Hematopoietic multipotent progenitor cell (in vitro differentiated cells): ENCODE measurements around the gene POLD1. TPM values are rescaled to one million over a fixed set of nuclear protein-coding genes. Genes with fewer than 3 reads are reported as not detected.

Experiments used
- DNase-seq, 3 donors: peaks; one replicate each; pipeline ENCODE4 v3.0.0-alpha.2; 2011 to 2015; ENCODE audit warnings: low read depth in 2 of 3, low spot score in 2 of 3
- total RNA-seq: library from RNA; depleted of rRNA; stranded (reverse); fragments of >200 nt; gene quantifications from one replicate; pipeline ENCODE4 v1.2.3, GENCODE V29; 2012

POLD1 gene
- total RNA-seq, 1 donor = 85.6 TPM

- DNase-seq = no peak
Observed at GRCh38 chr19:50417111-50418081, 33.2 kb downstream of the POLD1 start.

GRCh38 chr19:50418176-50419021 is 34.3 kb downstream of the POLD1 start, which contains the start of gene SPIB:
SPIB (plus strand) TSS chr19:50418938; CDS start chr19:50418963, 25 bp downstream.
- DNase-seq = peak in 1 of 3 donors; percentile 18

DNA sequence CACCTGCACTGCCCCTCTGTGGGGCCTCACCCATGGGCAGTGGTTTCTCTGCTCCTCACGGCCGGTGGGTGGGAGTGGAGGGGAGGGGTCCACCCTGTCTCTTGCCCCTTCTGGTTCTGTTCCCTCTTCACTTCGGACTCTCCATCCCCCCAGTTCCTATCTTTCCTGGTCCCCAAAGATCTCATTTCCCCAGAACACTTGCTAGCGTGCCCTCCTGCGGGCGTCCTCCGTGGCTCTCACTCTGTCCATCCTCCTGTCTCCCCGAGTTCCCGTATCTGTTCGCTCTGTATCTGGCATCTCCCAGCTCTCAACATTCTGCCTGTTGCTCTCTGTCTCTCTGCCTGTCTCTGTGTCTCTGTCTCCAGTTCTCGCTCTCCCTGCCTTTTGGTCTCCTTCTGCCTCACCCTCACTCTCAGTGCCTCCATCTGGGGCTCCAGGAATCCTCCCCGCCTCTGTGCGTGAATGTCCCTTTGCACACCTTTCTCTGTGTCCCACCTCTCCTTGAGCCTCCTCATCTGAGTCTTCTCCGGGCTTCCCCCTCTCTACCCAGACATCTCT is 35.0 kb downstream of the POLD1 start:
- no peak for DNase-seq

- DNase-seq = no peak
Observed at GRCh38 chr19:50419580-50420035, 35.5 kb downstream of the POLD1 start.

DNA sequence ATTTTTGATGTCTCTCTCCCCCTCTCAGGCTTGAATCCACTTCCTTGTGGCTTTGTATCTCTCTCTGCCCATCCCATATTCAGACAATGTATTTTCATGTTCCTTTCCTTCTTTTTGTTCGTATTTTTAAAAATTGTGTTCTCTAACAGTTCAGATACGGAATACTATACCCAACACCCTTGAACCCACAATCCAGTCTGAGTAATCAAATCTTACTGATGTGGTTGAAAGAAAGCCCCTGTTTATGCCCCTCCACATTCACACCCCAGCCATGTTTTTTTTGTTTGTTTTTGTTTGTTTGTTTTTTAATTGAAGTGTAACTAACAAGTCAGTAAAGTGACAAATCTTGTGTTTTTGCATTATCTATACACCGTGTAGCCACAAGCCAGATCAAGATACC is 36.0 kb downstream of the POLD1 start:
- no peak for DNase-seq

DNA sequence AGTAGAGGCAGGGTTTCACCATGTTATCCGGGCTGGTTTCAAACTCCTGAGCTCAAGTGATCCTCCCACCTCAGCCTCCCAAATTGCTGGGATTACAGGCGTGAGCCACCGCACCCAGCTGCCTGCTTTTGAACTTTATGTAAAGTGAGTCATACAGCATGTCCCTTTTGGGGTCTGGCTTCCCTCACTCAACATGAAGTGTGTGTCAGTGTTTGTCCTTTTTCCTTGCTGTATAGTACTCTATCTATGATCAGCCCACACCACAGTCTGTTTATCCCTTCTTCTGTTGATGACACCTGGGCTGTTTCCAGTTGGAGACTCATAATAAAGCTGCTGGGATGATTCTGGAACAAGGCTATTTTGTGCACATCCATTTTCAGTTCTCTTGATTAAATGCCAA is 36.7 kb downstream of the POLD1 start:
- no peak for DNase-seq

DNA sequence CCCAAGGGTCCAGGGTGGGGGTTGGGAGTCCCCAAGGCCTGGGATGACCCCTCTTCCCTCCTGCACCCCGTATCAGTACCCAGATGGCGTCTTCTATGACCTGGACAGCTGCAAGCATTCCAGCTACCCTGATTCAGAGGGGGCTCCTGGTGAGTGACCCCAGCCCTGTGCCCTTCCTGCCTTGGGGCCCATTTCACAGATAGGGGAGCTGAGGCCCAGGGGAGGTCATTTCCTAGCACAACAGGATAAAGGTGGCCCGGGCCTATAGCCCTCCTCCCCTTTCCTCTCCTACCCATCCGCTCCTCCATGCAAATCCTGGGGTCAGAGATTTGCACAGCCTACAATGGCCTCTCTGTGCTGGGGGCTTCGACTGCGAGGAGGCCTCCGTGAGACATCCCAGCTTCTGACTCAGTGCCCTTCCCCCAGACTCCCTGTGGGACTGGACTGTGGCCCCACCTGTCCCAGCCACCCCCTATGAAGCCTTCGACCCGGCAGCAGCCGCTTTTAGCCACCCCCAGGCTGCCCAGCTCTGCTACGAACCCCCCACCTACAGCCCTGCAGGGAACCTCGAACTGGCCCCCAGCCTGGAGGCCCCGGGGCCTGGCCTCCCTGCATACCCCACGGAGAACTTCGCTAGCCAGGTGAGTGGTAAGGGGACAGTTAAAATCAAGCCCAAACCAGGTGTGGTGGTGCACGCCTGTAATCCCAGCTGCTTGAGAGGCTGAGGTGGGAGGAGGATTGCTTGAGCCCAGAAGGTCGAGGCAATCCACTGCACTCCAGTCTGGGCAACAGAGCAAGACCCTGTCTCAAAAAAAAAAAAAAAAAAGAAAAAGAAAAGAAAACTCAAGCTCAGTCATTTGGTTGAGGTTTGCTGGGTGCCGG is 38.5 kb downstream of the POLD1 start:
- no peak for DNase-seq

- no peak for DNase-seq
Observed at GRCh38 chr19:50423279-50424113, 39.3 kb downstream of the POLD1 start.

DNA sequence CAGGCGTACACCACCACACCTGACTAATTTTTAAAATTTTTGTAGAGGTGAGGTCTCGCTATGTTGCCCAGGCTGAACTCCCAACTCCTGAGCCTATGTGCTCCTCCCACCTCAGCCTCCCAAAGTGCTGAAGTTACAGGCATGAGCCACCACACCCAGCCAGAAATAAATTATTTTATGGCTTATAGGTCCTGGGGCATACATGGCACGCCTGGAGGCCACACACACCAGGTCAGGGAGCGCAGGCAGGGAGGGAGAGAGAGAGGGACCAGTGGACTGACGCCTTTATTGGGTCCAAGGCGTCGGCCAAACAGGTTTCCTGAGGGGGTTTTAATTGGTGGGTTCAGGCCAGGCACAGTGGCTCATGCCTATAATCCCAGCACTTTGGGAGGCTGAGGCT is 41.4 kb downstream of the POLD1 start:
- no peak for DNase-seq

GRCh38 chr19:50427318-50427925 is 43.3 kb downstream of the POLD1 start:
- DNase-seq = no peak

GRCh38 chr19:50427997-50428425 is 43.9 kb downstream of the POLD1 start:
- peak in 2 of 3 donors; percentile 84 to 85 for DNase-seq

- DNase-seq = no peak
Observed at GRCh38 chr19:50428772-50429463, 44.8 kb downstream of the POLD1 start.

- DNase-seq = no peak
Observed at GRCh38 chr19:50430888-50431342, 46.8 kb downstream of the POLD1 start.

GRCh38 chr19:50431343-50432220 is 47.4 kb downstream of the POLD1 start:
- peak; percentile 87 to 93 (median 91) for DNase-seq

- peak in 1 of 3 donors; percentile 10 for DNase-seq
Observed at GRCh38 chr19:50432221-50433028, 48.3 kb downstream of the POLD1 start, which contains the start of gene MYBPC2. MYBPC2 (plus strand) TSS chr19:50432892; CDS start chr19:50432954, 62 bp downstream.
